Endodermal cell (in vitro differentiated cells): ENCODE measurements around the gene OSBPL6. TPM values are rescaled to one million over a fixed set of nuclear protein-coding genes. Genes with fewer than 3 reads are reported as not detected.

Experiments used
- DNase-seq: peaks from one replicate; pipeline ENCODE4 v3.0.0-alpha.2; 2017
- H3K27ac ChIP-seq: 2 replicates; pipeline ENCODE4 v1.5.1; 2013; ENCODE audit warnings: mild to moderate bottlenecking, low read depth, low read length, moderate library complexity
- H3K27me3 ChIP-seq: 2 replicates; pipeline ENCODE4 v1.6.1; 2013; ENCODE audit warnings: mild to moderate bottlenecking, low read length, moderate library complexity; ENCODE audit not compliant: insufficient read depth, control insufficient read depth, poor library complexity, severe bottlenecking
- H3K36me3 ChIP-seq: 2 replicates; pipeline ENCODE4 v1.7.0; 2013; ENCODE audit warnings: mild to moderate bottlenecking, low read length, moderate library complexity; ENCODE audit not compliant: control insufficient read depth, insufficient read depth
- H3K4me1 ChIP-seq: one replicate; pipeline ENCODE4 v1.7.0; 2013; ENCODE audit warnings: low read length; ENCODE audit not compliant: control insufficient read depth, insufficient read depth
- H3K4me3 ChIP-seq: 2 replicates; pipeline ENCODE4 v1.5.1; 2013; ENCODE audit warnings: mild to moderate bottlenecking, low read length, moderate library complexity
- H3K9ac ChIP-seq: 2 replicates; pipeline ENCODE4 v1.6.1; 2013; ENCODE audit warnings: mild to moderate bottlenecking, low read length, moderate library complexity; ENCODE audit not compliant: poor library complexity, severe bottlenecking; ENCODE audit errors: extremely low read depth
- H3K9me3 ChIP-seq: 2 replicates; pipeline ENCODE4 v1.6.1; 2013; ENCODE audit warnings: mild to moderate bottlenecking, low read length, moderate library complexity; ENCODE audit not compliant: control insufficient read depth
- H3K27ac Mint-ChIP-seq: 2 replicates; pipeline ENCODE4 v1.8.0; 2020; ENCODE audit warnings: mixed read lengths
- H3K27me3 Mint-ChIP-seq: 2 replicates; pipeline ENCODE4 v1.8.0; 2021; ENCODE audit warnings: mild to moderate bottlenecking, mixed read lengths; ENCODE audit not compliant: insufficient read depth
- H3K36me3 Mint-ChIP-seq: 2 replicates; pipeline ENCODE4 v1.8.0; 2020; ENCODE audit warnings: low read depth, mixed read lengths
- H3K4me1 Mint-ChIP-seq: 2 replicates; pipeline ENCODE4 v1.8.0; 2020; ENCODE audit warnings: mixed read lengths
- H3K4me3 Mint-ChIP-seq: 2 replicates; pipeline ENCODE4 v1.8.0; 2020; ENCODE audit warnings: mild to moderate bottlenecking, moderate library complexity, mixed read lengths
- H3K9me3 Mint-ChIP-seq: 2 replicates; pipeline ENCODE4 v1.8.0; 2020; ENCODE audit warnings: mild to moderate bottlenecking, mixed read lengths
- WGBS, 2 experiments: methylation state at CpG; one replicate each; pipeline versions ENCODE4 v1.1.5 to v1.1.7; 2013; ENCODE audit warnings: missing lambda C conversion rate in 2 of 2, mixed read lengths in 1 of 2; ENCODE audit not compliant: insufficient coverage in 1 of 2, insufficient read length in 1 of 2; 5-methylcytosine and 5-hydroxymethylcytosine counted together
- total RNA-seq, 2 donors: library from RNA; stranded (reverse); fragmentation: NEBNext Ultra II Directional in 1 of 2; extraction: Animal tissue kit (Norgen Biotek cat#: 25700) in 1 of 2; gene quantifications; 2 replicates in 1 of 2; 3 replicates in 1 of 2; pipeline ENCODE4 v1.2.1, GENCODE V29; 2021
- TF ChIP-seq, protein P1 (sequence below): fragments of 200-600 bp; sonication (generic); conservative IDR thresholded peaks from 2 replicates; pipeline ENCODE4 v1.5.0; 2021; ENCODE audit warnings: antibody characterized with exemption, mild to moderate bottlenecking

OSBPL6 gene
- total RNA-seq, 2 donors from 2014 or later: 3.4 to 3.6 TPM

DNA sequence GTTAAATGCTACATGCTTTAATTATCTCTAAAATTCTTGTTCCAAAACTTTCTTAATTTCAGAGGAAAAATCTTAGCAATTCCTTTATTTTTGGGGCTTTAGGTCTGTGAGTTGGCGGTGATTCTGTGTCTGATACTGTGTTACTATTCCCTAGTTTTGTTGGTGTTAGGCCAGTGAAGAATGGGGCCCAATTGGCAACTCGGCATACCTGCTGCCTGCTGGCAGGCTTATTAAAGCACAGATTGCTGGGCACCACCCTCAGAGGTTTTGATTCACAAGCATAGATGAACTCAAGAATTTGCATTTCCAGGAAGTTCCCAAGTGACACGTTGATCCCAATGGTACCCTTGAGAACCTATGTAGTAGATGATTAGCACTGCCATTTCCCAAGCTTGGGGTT, 101.6 kb downstream of the OSBPL6 start:
- no peak overlapping the region for H3K27ac Mint-ChIP-seq
- no peak overlapping the region for H3K27ac ChIP-seq

DNA sequence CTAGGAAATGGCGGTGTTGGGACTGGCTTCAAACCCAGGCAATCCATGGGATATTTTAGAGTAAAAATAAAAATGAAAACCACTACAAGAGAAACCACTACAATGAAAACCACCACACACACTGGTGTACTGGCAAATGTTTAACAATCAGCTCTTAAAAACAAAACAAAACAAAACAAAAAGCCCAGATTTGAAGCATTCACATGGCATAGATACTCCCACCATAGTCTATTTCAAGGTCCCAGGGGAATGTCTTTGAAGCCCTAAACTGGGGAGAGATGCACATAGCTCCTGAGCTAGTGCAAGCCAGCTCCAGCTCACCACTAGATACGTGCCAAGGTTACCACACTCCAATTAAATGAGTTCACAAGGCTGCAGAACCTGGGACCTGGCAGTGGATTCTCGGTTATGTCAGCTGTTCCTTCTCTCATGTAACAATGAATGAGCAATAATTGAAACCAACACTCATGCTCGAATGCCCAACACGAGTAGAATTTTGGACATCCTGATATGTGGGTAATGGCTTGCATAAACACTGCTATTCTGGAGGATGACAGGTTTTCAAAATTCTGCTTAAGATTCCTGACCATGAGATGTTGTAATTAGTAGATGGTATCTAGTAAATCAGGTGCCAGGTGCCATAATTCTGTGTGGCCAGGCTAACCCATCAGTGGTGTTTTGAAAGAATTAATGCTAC, 102.2 kb downstream of the OSBPL6 start:
- Mint-ChIP-seq H3K36me3 (no peaks in the 10 kb centered on the region), H3K4me3 (no peak overlapping the region), H3K27me3 (no peaks in the 10 kb centered on the region), H3K9me3 (no peaks in the 10 kb centered on the region), H3K27ac (no peak overlapping the region), H3K4me1 (peaks cover 3% of the 10 kb centered on the region)
- Histone ChIP-seq H3K27me3 (no peaks in the 10 kb centered on the region), H3K27ac (no peak overlapping the region), H3K9me3 (no peaks in the 10 kb centered on the region), H3K4me1 (no peaks in the 10 kb centered on the region), H3K4me3 (no peak overlapping the region), H3K9ac (no peak overlapping the region), H3K36me3 (no peaks in the 10 kb centered on the region)
- no peak for DNase-seq
- WGBS, 2 experiments: 96 to 100% methylated on average over 2 to 5 of the region's 5 CpGs
- TF ChIP-seq, protein P1, sequence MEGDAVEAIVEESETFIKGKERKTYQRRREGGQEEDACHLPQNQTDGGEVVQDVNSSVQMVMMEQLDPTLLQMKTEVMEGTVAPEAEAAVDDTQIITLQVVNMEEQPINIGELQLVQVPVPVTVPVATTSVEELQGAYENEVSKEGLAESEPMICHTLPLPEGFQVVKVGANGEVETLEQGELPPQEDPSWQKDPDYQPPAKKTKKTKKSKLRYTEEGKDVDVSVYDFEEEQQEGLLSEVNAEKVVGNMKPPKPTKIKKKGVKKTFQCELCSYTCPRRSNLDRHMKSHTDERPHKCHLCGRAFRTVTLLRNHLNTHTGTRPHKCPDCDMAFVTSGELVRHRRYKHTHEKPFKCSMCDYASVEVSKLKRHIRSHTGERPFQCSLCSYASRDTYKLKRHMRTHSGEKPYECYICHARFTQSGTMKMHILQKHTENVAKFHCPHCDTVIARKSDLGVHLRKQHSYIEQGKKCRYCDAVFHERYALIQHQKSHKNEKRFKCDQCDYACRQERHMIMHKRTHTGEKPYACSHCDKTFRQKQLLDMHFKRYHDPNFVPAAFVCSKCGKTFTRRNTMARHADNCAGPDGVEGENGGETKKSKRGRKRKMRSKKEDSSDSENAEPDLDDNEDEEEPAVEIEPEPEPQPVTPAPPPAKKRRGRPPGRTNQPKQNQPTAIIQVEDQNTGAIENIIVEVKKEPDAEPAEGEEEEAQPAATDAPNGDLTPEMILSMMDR: no peak

More for the DNA sequence above, 101.6 kb downstream of the OSBPL6 start:
- TF ChIP-seq, protein P1: no peak
- Histone ChIP-seq H3K9ac (no peak overlapping the region), H3K27me3 (no peaks in the 10 kb centered on the region), H3K36me3 (no peaks in the 10 kb centered on the region), H3K9me3 (peaks cover 4% of the 10 kb centered on the region), H3K4me1 (no peaks in the 10 kb centered on the region), H3K4me3 (no peak overlapping the region)
- H3K36me3 Mint-ChIP-seq: no peaks in the 10 kb centered on the region
- H3K27me3 Mint-ChIP-seq: no peaks in the 10 kb centered on the region
- WGBS, 2 experiments: 80 to 91% methylated on average over 2 to 3 of the region's 3 CpGs
- no peak overlapping the region for H3K4me3 Mint-ChIP-seq
- peaks cover 3% of the 10 kb centered on the region for H3K9me3 Mint-ChIP-seq
- DNase-seq: no peak
- peaks cover 3% of the 10 kb centered on the region for H3K4me1 Mint-ChIP-seq

DNA sequence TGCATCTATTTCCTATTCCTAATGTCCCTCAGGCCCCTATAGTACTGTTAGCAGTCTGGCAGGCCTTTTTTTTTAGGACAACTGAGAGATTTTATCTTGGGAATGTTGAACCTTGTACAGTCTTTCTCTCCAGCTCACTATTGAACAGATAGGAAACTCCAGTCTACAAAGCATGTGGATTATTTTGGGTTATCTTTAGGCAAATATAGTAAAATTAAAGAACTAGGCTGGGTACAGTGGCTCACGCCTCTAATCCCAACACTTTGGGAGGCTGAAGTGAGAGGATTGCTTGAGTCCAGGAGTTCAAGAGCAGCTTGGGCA, 102.7 kb downstream of the OSBPL6 start:
- Mint-ChIP-seq H3K36me3 (no peaks in the 10 kb centered on the region), H3K4me1 (peaks cover 3% of the 10 kb centered on the region), H3K4me3 (no peak overlapping the region), H3K27me3 (no peaks in the 10 kb centered on the region), H3K9me3 (no peaks in the 10 kb centered on the region), H3K27ac (no peak overlapping the region)
- Histone ChIP-seq H3K9ac (no peak overlapping the region), H3K9me3 (no peaks in the 10 kb centered on the region), H3K27me3 (no peaks in the 10 kb centered on the region), H3K27ac (no peak overlapping the region), H3K4me3 (no peak overlapping the region), H3K36me3 (no peaks in the 10 kb centered on the region), H3K4me1 (no peaks in the 10 kb centered on the region)
- 100% methylated on average over 1 of the region's 1 CpG; no CpG with 5 or more reads in 1 of the 2 experiments for WGBS, 2 experiments
- TF ChIP-seq, protein P1: no peak
- DNase-seq: no peak
